HG03442 (cell line): ENCODE measurements around the gene IGF2BP2.
"Not testable (repeated sequence)": the region's sequence is repeated elsewhere in the genome, so short reads cannot be mapped to it uniquely, and the experiment has no call there.

Source experiments
- ATAC-seq: cut with Tn5 transposase; IDR thresholded peaks from one replicate; pipeline ENCODE4 v1.9.1; 2021; ENCODE audit warnings: mild to moderate bottlenecking, moderate library complexity; ENCODE audit not compliant: unreplicated experiment

The IGF2BP2 gene

GRCh38 chr3:185838417-185838989, 13.7 kb upstream of the IGF2BP2 start:
- ATAC-seq: not testable (repeated sequence)

DNA sequence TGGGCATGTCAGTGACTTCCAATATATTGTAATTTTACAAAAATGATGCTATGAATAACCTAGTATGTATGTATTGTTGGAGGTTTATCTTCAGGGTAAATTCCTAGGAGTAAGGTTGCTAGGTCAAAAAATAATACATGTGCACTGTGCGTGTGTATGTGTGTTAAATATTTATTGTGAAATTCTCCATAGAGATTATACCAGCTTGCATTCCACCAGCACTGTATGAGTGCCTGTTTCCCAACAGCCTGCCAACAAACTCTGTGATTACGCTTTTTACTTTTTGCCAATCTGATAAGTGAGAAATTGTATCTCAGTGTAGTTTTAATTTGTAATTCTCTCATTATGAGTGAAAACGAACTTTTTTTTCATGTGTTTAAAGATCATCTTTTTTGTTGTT, 12.6 kb upstream of the IGF2BP2 start:
- no peak for ATAC-seq

DNA sequence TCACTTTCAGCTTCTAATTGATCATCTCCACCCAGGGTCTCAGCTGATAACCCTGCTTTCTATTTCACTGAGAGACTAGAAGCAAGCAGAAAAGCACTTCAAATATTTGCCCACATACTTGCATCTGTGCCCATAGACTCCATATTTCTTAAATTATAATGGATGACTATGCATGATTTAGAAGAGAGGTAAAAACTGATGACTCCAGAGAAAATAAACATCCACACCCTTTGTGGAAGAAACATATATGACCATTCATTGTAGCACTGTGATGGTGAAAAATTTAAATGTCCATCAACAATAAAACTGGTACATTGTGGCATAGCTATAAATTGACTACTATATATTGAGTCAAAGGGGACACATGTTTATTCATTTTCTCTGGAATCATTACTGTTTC, 7.1 kb upstream of the IGF2BP2 start:
- no peak for ATAC-seq

GRCh38 chr3:185831195-185831594, 6.4 kb upstream of the IGF2BP2 start:
- ATAC-seq: no peak

GRCh38 chr3:185830018-185830797, 5.4 kb upstream of the IGF2BP2 start:
- ATAC-seq: no peak

GRCh38 chr3:185828755-185829154, 3.9 kb upstream of the IGF2BP2 start:
- no peak for ATAC-seq

- ATAC-seq: no peak
Measured at GRCh38 chr3:185827595-185828344, 2.9 kb upstream of the IGF2BP2 start.

GRCh38 chr3:185825639-185826481, 1.0 kb upstream of the IGF2BP2 start:
- peak; percentile 37 for ATAC-seq

- ATAC-seq: peak; percentile 15
Measured at GRCh38 chr3:185824051-185825005, 514 bp downstream of the IGF2BP2 start.

DNA sequence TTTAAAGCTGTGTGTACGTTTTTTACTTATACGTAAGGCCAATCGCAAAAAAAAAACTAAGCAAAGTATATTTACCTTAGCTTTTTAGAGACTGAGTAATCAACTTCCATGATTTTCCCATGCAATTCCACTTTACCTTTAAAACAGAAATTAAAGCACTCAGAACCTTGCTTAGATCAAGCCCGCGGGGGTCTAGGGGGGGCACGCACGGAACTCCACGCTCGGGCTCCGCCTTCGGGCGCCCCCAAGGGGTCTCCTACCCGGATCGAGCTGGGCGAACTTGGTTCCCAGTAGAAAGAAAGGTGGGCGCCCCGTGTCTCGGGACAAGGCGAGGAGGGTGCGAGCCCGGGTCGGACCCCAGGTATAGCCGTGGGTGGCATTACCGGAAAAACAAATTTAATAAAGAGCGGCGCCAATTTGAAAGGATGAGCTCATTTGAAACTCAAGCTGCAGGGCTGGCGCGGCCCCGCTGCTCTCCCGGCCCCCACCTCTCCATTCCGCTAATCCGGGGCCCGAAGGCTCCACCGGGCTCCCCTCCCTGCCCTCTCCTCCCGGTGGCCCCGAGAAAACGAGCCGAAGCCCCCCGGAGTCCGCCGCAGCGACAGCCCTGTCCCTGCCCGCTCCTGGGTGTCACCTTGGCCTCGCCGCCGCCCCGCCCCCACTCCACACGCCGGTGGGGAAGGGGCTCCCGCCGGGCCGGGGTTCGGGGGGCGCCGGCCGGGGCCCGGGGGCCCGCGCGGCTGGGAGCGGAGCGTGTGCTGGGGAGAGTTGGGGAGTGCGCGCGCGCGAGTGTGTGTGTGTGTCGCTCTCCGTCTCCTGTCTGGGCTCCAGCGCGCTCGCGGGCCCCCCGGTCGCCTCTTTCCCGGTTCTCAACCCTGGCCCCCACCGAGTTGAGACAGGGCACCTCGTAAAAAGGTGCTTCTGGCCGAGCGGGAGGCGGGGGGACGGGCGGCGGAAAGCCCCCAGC, 1.5 kb downstream of the IGF2BP2 start:
- ATAC-seq: no peak

- ATAC-seq: no peak
Measured at GRCh38 chr3:185822221-185823000, 2.4 kb downstream of the IGF2BP2 start.

GRCh38 chr3:185820973-185821758, 3.7 kb downstream of the IGF2BP2 start:
- ATAC-seq: no peak

DNA sequence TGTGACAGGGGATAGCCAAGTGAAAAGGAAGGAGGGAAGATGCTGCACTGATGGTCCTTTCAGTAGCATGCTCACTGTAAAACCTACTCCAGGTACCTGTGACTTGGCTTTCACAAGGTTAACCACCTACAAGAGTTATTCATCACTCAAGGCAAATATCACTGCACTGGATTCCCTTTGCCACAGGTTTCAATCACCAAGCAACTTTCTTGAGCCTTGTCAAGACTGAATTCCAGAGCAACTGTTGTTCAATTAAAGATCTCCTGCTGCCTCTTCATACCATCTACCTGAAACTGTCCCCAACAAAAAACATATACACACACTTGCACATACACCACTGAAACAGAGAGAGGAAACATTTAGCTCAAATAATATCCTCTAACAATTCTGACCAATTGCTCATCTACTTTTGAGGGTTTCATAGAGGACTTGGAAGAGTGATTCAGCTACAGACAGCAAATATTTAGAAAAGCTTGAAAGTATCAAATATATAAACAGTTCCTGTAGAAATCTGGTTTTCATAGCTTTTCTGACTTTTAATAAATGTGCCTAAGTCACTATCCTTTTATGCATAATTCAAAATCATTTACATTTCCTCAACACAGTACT, 6.5 kb downstream of the IGF2BP2 start:
- no peak for ATAC-seq

DNA sequence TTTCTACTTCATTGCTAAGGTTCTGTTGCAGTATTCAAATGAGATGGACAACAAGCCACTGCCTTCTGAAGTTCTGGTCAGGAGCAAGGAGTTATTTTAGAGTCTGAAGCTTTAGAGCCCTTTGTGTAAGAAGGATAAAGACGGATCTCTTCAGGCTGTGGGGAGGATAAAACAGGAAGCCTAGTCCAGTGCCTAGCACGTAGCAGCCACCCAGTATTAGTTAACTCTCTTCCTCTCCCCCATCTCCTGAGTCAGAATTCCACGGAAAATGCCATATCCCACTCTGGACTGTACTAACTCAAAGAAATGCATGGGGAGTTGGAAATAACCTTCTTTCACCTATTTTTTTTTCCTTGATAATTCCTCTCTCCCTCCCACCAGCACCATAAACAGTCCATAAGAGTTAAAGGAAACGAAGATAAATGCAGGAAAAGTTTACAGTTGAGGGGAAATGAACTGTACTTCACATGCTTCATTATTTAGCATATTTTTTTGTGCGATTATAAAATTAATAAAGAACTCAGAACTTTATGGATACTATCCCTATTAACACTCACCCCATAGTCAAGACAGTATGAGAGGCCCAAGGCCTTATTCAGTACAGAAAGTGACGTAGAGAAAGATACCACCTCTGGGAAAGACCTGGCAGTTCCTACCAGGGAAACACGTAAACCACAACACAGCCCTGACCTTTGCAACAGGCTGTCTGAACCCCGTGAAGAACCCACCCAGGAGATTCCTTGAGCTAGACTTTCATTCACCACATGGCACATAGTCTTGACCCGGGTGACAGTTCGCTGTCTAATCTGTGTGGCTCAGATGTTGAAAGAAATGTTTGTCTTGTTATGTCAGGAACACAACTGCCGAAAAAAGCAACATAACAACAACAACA, 9.2 kb downstream of the IGF2BP2 start:
- ATAC-seq: no peak

GRCh38 chr3:185813691-185814215, 11.1 kb downstream of the IGF2BP2 start:
- no peak for ATAC-seq

DNA sequence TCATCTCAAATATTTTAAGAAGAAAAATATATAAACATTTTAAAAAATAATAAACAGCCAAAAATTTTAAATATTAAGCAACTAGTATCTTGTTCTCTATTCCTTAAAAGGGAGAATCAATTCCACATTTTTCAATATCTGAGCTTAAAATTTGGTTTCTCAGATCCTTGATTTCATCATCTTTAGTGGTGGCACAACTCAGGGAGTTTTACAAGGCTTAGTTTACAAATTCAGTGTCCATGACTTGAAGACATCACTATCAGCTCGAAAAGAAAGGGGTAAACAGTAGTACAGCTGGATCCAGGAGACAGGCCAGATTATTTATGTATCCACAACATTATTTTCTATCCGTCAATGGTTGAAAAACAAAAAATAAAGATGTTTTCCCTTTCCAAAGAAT, 11.6 kb downstream of the IGF2BP2 start:
- ATAC-seq: no peak
